CD4-positive, CD25-positive, alpha-beta regulatory T cell (primary cell): ENCODE data around the gene CHCHD3. TPM values are rescaled to one million over a fixed set of nuclear protein-coding genes. Genes with fewer than 3 reads are reported as not detected.

ENCODE experiments used
- ATAC-seq, 2 donors: fragments of 150-1000 bp; cut with Tn5 transposase; one replicate each; pipeline ENCODE4 v1.10.0; 2021; ENCODE audit warnings: low read depth in 2 of 2, moderate number of reproducible peaks in 2 of 2, moderate library complexity in 1 of 2
- DNase-seq, 3 donors: peaks; one replicate each; pipeline versions ENCODE4 v3.0.0 to v3.0.0-alpha.2; 2012 to 2022; ENCODE audit warnings: mixed read lengths in 1 of 3
- H3K27ac ChIP-seq: one replicate; pipeline ENCODE4 v1.7.0; 2013; ENCODE audit warnings: mild to moderate bottlenecking, low read length; ENCODE audit not compliant: insufficient read depth, poor library complexity, severe bottlenecking
- H3K27me3 ChIP-seq: one replicate; pipeline ENCODE4 v1.7.0; 2013; ENCODE audit warnings: low read length; ENCODE audit not compliant: control insufficient read depth, insufficient read depth
- H3K36me3 ChIP-seq: one replicate; pipeline ENCODE4 v1.7.0; 2013; ENCODE audit warnings: mild to moderate bottlenecking, low read length, moderate library complexity; ENCODE audit not compliant: control insufficient read depth, insufficient read depth
- H3K4me1 ChIP-seq: 2 replicates; pipeline ENCODE4 v1.7.0; 2013; ENCODE audit warnings: mild to moderate bottlenecking, low read length; ENCODE audit not compliant: insufficient read depth, control insufficient read depth, poor library complexity, severe bottlenecking
- H3K4me3 ChIP-seq: one replicate; pipeline ENCODE4 v1.7.0; 2013; ENCODE audit warnings: low read depth, mild to moderate bottlenecking, low read length, moderate library complexity
- H3K9me3 ChIP-seq, 2 experiments: 1 replicate in 1 of 2; 2 replicates in 1 of 2; pipeline ENCODE4 v1.7.0; 2013; ENCODE audit warnings: low read length in 2 of 2, mild to moderate bottlenecking in 1 of 2, moderate library complexity in 1 of 2; ENCODE audit not compliant: control insufficient read depth in 2 of 2
- H3K27ac Mint-ChIP-seq, 3 donors: one replicate each; pipeline ENCODE4 v1.8.0; 2020 to 2022; ENCODE audit warnings: mild to moderate bottlenecking in 3 of 3, mixed read lengths in 3 of 3, moderate library complexity in 2 of 3
- H3K27me3 Mint-ChIP-seq: one replicate; pipeline ENCODE4 v1.8.0; 2022; ENCODE audit warnings: mild to moderate bottlenecking, mixed read lengths
- H3K36me3 Mint-ChIP-seq: one replicate; pipeline ENCODE4 v1.8.0; 2020; ENCODE audit warnings: mixed read lengths
- H3K4me1 Mint-ChIP-seq, 4 donors: one replicate each; pipeline ENCODE4 v1.8.0; 2020 to 2022; ENCODE audit warnings: mixed read lengths in 4 of 4, mild to moderate bottlenecking in 1 of 4
- H3K4me3 Mint-ChIP-seq, 4 donors: one replicate each; pipeline ENCODE4 v1.8.0; 2020 to 2022; ENCODE audit warnings: mild to moderate bottlenecking in 4 of 4, mixed read lengths in 4 of 4, moderate library complexity in 3 of 4
- H3K9me3 Mint-ChIP-seq, 7 donors: one replicate each; pipeline ENCODE4 v1.8.0; 2020 to 2022; ENCODE audit warnings: mixed read lengths in 7 of 7, mild to moderate bottlenecking in 3 of 7, moderate library complexity in 2 of 7
- polyA plus RNA-seq, 4 donors: library from polyadenylated mRNA; unstranded; fragments of 300-500 nt; fragmentation: Illumina TruSeq; gene quantifications; one replicate each; pipeline ENCODE4 v1.2.3, GENCODE V29; 2021
- total RNA-seq: library from RNA; stranded (reverse); gene quantifications from one replicate; pipeline ENCODE4 v1.2.3, GENCODE V29; 2022

The CHCHD3 gene
- 31.5 TPM for total RNA-seq
- 10 to 100 TPM; 42.3 to 63.2 (median 52.1) TPM for polyA plus RNA-seq

DNA sequence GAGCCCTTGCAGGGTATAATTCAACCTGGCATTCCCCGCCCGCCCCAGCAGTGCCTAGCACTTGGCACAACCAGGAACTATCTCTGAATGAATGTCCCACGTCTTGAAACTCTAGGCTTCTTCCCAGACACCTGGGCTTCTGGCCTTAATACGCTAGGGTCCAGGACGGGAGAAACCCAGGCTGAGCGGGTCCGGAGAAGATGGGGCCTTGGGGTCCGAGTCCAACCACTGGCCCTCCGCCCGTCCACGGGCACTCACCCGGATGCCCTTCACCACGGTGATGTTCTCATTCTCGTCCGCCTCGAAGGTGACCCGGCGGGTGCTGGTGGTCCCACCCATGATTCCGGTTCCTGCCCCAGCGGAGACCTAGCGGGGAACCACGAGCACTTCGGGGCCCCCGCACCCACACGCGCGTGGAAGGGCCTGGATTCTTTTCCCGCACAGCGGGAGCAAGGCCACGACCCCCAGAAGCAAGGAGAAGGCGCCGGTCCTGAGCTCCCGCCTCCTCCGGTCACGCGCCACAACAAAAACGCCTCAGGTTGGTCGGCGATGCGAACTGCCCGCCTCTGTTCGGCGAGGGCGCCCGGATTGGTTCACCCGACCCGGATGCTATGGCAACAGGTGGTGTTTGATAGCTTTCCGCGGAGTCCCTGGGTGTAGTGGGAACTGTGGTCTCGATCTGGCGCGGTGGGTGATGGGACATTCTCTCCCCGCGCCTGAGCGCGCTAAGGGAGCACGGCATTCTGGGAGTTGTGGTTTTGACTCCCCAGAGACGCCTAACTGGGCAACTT, at the start of gene CHCHD3:
TSS of gene CHCHD3 (minus strand) at position 492 of the 791 bp plus-strand sequence. CDS start at position 339, 153 bp downstream.
- Mint-ChIP-seq H3K4me3 (peak within 1 kb of the TSS; percentile 90 to 97 (median 92)), H3K27me3 (peaks cover 14% of the 10 kb centered on the region), H3K9me3 (no peaks in the 10 kb centered on the region), H3K27ac (peak within 1 kb of the TSS; percentile 92 to 95 (median 93)), H3K4me1 (peaks cover 18 to 43% (median 26%) of the 10 kb centered on the region in 4 donors), H3K36me3 (peaks cover 14% of the 10 kb centered on the region)
- peaks cover 16% of the 10 kb centered on the region for H3K4me1 ChIP-seq
- DNase-seq: peak; percentile 95 to 98 (median 96)
- H3K9me3 ChIP-seq: no peaks in the 10 kb centered on the region
- H3K4me3 ChIP-seq: peak within 1 kb of the TSS; percentile 87
- no peaks in the 10 kb centered on the region for H3K27me3 ChIP-seq
- H3K36me3 ChIP-seq: peaks cover 3% of the 10 kb centered on the region
- H3K27ac ChIP-seq: peak within 1 kb of the TSS; percentile 87
- peak; percentile 100 for ATAC-seq

- Mint-ChIP-seq H3K27me3 (peaks cover 9% of the 10 kb centered on the region), H3K4me3 (no peak overlapping the region), H3K36me3 (no peaks in the 10 kb centered on the region), H3K27ac (peak overlapping the region in 1 of 3 donors; percentile 17), H3K4me1 (no peaks in the 10 kb centered on the region), H3K9me3 (peaks cover 0 to 6% (median 0%) of the 10 kb centered on the region in 7 donors)
- H3K27me3 ChIP-seq: peaks cover 2% of the 10 kb centered on the region
- no peaks in the 10 kb centered on the region for H3K4me1 ChIP-seq
- H3K36me3 ChIP-seq: no peaks in the 10 kb centered on the region
- ATAC-seq: no peak
- no peaks in the 10 kb centered on the region for H3K9me3 ChIP-seq
- DNase-seq: no peak
- H3K27ac ChIP-seq: no peak overlapping the region
- H3K4me3 ChIP-seq: no peak overlapping the region
Observed at GRCh38 chr7:133130166-133130565, 48.3 kb upstream of the CHCHD3 start.

- Histone ChIP-seq H3K9me3 (no peaks in the 10 kb centered on the region), H3K4me3 (no peak overlapping the region), H3K4me1 (no peaks in the 10 kb centered on the region), H3K36me3 (no peaks in the 10 kb centered on the region), H3K27ac (no peak overlapping the region), H3K27me3 (no peaks in the 10 kb centered on the region)
- no peak overlapping the region for H3K27ac Mint-ChIP-seq
- no peaks in the 10 kb centered on the region for H3K36me3 Mint-ChIP-seq
- H3K4me1 Mint-ChIP-seq: no peaks in the 10 kb centered on the region
- peaks cover 5% of the 10 kb centered on the region for H3K27me3 Mint-ChIP-seq
- H3K9me3 Mint-ChIP-seq: peaks cover 0 to 6% (median 0%) of the 10 kb centered on the region in 7 donors
- H3K4me3 Mint-ChIP-seq: no peak overlapping the region
- DNase-seq (no peak), ATAC-seq (no peak)
Observed at GRCh38 chr7:133126422-133126821, 44.5 kb upstream of the CHCHD3 start.

- DNase-seq: no peak
- no peak for ATAC-seq
Observed at GRCh38 chr7:133124974-133125373, 43.1 kb upstream of the CHCHD3 start.

DNA sequence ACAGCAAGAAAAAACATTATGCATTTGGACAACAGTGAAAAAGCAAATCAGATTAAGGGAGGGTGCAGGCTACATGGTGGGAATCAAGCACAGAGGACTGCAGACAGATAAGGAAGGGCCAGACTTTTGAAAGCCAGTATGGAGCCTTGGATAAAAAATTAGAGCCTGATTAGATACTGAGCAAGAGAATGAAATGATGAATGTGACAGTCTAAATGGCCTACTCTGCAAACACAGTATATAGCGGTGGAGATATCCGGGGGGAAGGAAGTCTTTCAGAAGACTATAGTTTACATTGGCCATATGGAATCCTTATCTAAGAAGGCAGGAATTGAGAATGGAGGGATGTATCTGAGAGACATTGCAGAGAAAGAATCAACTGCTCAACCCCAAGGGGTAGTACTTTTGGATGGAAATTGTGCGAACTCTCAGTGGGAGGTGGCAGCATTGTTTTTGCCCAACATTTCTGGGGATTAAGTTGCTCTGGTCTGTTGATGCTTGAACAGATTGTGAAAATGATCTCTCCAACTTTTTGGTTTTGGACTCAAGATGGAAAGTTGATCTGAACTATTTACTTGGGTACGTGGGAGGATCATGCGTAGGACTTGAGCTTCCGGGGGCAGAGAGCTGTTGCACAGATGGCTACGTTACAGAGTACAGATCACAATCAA, 39.4 kb upstream of the CHCHD3 start:
- no peak for ATAC-seq

More at GRCh38 chr7:133124974-133125373, 43.1 kb upstream of the CHCHD3 start:
- no peak overlapping the region for H3K27ac ChIP-seq
- Mint-ChIP-seq H3K9me3 (peaks cover 0 to 6% (median 0%) of the 10 kb centered on the region in 7 donors), H3K4me1 (no peaks in the 10 kb centered on the region), H3K27me3 (peaks cover 4% of the 10 kb centered on the region), H3K4me3 (no peak overlapping the region), H3K27ac (peak overlapping the region in 1 of 3 donors; percentile 27), H3K36me3 (no peaks in the 10 kb centered on the region)
- no peaks in the 10 kb centered on the region for H3K27me3 ChIP-seq
- no peaks in the 10 kb centered on the region for H3K4me1 ChIP-seq
- H3K36me3 ChIP-seq: no peaks in the 10 kb centered on the region
- no peak overlapping the region for H3K4me3 ChIP-seq
- H3K9me3 ChIP-seq: no peaks in the 10 kb centered on the region

DNA sequence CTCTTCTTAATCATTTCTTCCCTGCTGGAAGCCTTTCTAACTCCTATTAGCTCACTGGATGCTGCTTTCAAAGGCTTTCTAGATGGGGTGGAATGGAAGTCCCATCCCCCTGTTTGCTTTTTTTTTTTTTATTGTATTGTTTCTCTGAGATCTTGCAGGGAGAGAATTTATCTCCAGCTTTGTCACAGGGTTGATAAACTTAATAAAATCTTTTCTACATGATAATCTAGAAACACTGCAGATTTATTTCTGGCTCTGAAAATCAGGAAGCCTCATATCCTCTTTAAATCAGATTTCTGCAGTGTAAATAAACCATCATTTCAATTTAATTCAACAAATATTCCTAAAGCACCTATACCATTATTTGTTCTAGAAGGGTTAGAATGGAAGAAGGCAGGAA, 37.2 kb upstream of the CHCHD3 start:
- Histone ChIP-seq H3K27ac (no peak overlapping the region), H3K4me3 (no peak overlapping the region), H3K9me3 (no peaks in the 10 kb centered on the region), H3K36me3 (no peaks in the 10 kb centered on the region), H3K27me3 (no peaks in the 10 kb centered on the region), H3K4me1 (no peaks in the 10 kb centered on the region)
- peaks cover 0 to 4% (median 0%) of the 10 kb centered on the region in 4 donors for H3K4me1 Mint-ChIP-seq
- ATAC-seq (no peak), DNase-seq (no peak)
- H3K4me3 Mint-ChIP-seq: no peak overlapping the region
- no peak overlapping the region for H3K27ac Mint-ChIP-seq
- H3K9me3 Mint-ChIP-seq: no peaks in the 10 kb centered on the region
- H3K36me3 Mint-ChIP-seq: no peaks in the 10 kb centered on the region
- peaks cover 4% of the 10 kb centered on the region for H3K27me3 Mint-ChIP-seq

More for the DNA sequence above, 39.4 kb upstream of the CHCHD3 start:
- H3K4me3 Mint-ChIP-seq: no peak overlapping the region
- Histone ChIP-seq H3K9me3 (no peaks in the 10 kb centered on the region), H3K4me1 (no peaks in the 10 kb centered on the region), H3K27ac (no peak overlapping the region), H3K27me3 (no peaks in the 10 kb centered on the region), H3K4me3 (no peak overlapping the region), H3K36me3 (no peaks in the 10 kb centered on the region)
- no peak for DNase-seq
- peaks cover 4% of the 10 kb centered on the region for H3K27me3 Mint-ChIP-seq
- H3K9me3 Mint-ChIP-seq: peaks cover 0 to 1% (median 0%) of the 10 kb centered on the region in 7 donors
- H3K36me3 Mint-ChIP-seq: no peaks in the 10 kb centered on the region
- no peak overlapping the region for H3K27ac Mint-ChIP-seq
- H3K4me1 Mint-ChIP-seq: no peaks in the 10 kb centered on the region

GRCh38 chr7:133118261-133118660, 36.4 kb upstream of the CHCHD3 start:
- H3K27me3 Mint-ChIP-seq: peaks cover 4% of the 10 kb centered on the region
- ATAC-seq: no peak
- H3K9me3 Mint-ChIP-seq: peaks cover 0 to 4% (median 0%) of the 10 kb centered on the region in 7 donors
- H3K36me3 ChIP-seq: no peaks in the 10 kb centered on the region
- no peak overlapping the region for H3K27ac ChIP-seq
- no peaks in the 10 kb centered on the region for H3K36me3 Mint-ChIP-seq
- H3K27ac Mint-ChIP-seq: no peak overlapping the region
- H3K9me3 ChIP-seq: no peaks in the 10 kb centered on the region
- no peak overlapping the region for H3K4me3 Mint-ChIP-seq
- no peaks in the 10 kb centered on the region for H3K27me3 ChIP-seq
- peaks cover 0 to 4% (median 0%) of the 10 kb centered on the region in 4 donors for H3K4me1 Mint-ChIP-seq
- H3K4me1 ChIP-seq: no peaks in the 10 kb centered on the region
- no peak for DNase-seq
- no peak overlapping the region for H3K4me3 ChIP-seq
